Hindlimb muscle (tissue), 1 donor: ENCODE results near the gene SYNGR4. TPM values are rescaled to one million over a fixed set of nuclear protein-coding genes. Genes with fewer than 3 reads are reported as not detected.

Experiments
- polyA plus RNA-seq: library from polyadenylated mRNA; unstranded; fragments of 120-200 nt; gene quantifications from one replicate; pipeline ENCODE4 v1.2.1, GENCODE V29; 2013; ENCODE audit not compliant: insufficient read length

SYNGR4 gene
- polyA plus RNA-seq, 1 donor = not detected

Other genes with a start within 250 kb of the SYNGR4 start
- gene LIG1, start 194.0 kb upstream of the SYNGR4 start, polyA plus RNA-seq = 29.2 TPM
- gene ZSWIM9, start 193.7 kb upstream of the SYNGR4 start, polyA plus RNA-seq = 6.8 TPM
- gene CARD8, start 108.5 kb upstream of the SYNGR4 start, polyA plus RNA-seq = 42.8 TPM
- 2.4 TPM for gene ZNF114, start 94.3 kb upstream of the SYNGR4 start, polyA plus RNA-seq
- gene EMP3, start 38.8 kb upstream of the SYNGR4 start, polyA plus RNA-seq = 149 TPM
- 20.6 TPM for gene TMEM143, start 427 bp upstream of the SYNGR4 start, polyA plus RNA-seq
- gene KDELR1, start 27.2 kb downstream of the SYNGR4 start, polyA plus RNA-seq = 125 TPM
- gene GRIN2D, start 29.3 kb downstream of the SYNGR4 start, polyA plus RNA-seq = 2.5 TPM
- gene GRWD1, start 81.6 kb downstream of the SYNGR4 start, polyA plus RNA-seq = 26.2 TPM
- gene KCNJ14, start 91.2 kb downstream of the SYNGR4 start, polyA plus RNA-seq = 1.2 TPM
- gene CYTH2, start 105.0 kb downstream of the SYNGR4 start, polyA plus RNA-seq = 49.3 TPM
- 0.09 TPM for gene LMTK3, start 147.5 kb downstream of the SYNGR4 start, polyA plus RNA-seq
- gene SULT2B1, start 187.8 kb downstream of the SYNGR4 start, polyA plus RNA-seq = 0.32 TPM
- gene SPACA4, start 242.4 kb downstream of the SYNGR4 start, polyA plus RNA-seq = not detected